ENCODE results near the gene ZNF692. TPM values are rescaled to one million over a fixed set of nuclear protein-coding genes. Genes with fewer than 3 reads are reported as not detected.

Gene ZNF692

GRCh38 chr1:248800459-248800858, 58.4 kb downstream of the ZNF692 start:
- H2BK15ac ChIP-seq (replicated peaks; ENCODE audit: low read depth): no peak overlapping the region
- no peak overlapping the region for H3K56ac ChIP-seq (ENCODE audit: low read length)
- H4K5ac ChIP-seq (ENCODE audit: low read length): no peak overlapping the region
- no peak overlapping the region for H3K4ac ChIP-seq (ENCODE audit: low read depth, low read length)
- WGBS (ENCODE audit: extremely low coverage, insufficient coverage, low lambda C conversion rate): no CpG with 5 or more reads among the region's 3 CpGs
- H2BK5ac ChIP-seq (ENCODE audit: low read length): no peak overlapping the region
- no peak overlapping the region for H2BK120ac ChIP-seq (ENCODE audit: low read depth, low read length)
- H3K4me2 ChIP-seq (ENCODE audit: low read length): no peak overlapping the region
- no peaks in the 10 kb centered on the region for H3K4me1 ChIP-seq (ENCODE audit: control insufficient read depth, low read depth, low read length)
- H2AK5ac ChIP-seq (ENCODE audit: low read length): no peak overlapping the region
- no peak for DNase-seq
- H3K4me3 ChIP-seq (ENCODE audit: low read length): no peak overlapping the region
- H3K23ac ChIP-seq (ENCODE audit: low read length): no peak overlapping the region
- H3K79me2 ChIP-seq (ENCODE audit: control insufficient read depth, insufficient read depth, low read length): no peaks in the 10 kb centered on the region
- H3K9ac ChIP-seq (ENCODE audit: low read length): no peak overlapping the region
- H4K8ac ChIP-seq (ENCODE audit: low read depth, low read length): no peak overlapping the region
- H3K18ac ChIP-seq (ENCODE audit: low read length): no peak overlapping the region
- no peaks in the 10 kb centered on the region for H3K27me3 ChIP-seq (ENCODE audit: insufficient read depth, low read length, poor library complexity)
- no peak overlapping the region for H3K27ac ChIP-seq (ENCODE audit: low read depth, low read length)
- no peaks in the 10 kb centered on the region for H3K36me3 ChIP-seq (ENCODE audit: control insufficient read depth, insufficient read depth, low read length)
- no peaks in the 10 kb centered on the region for H3K79me1 ChIP-seq (ENCODE audit: low read length)

Small RNAs within 50 kb of the gene (small RNA-seq; reads per million reads assigned to genes)
- gene MIR3124 (ENCODE audit: insufficient read depth): not detected
